GM19328 (cell line): ENCODE data around the gene EEF2K.
"Not testable (repeated sequence)": the region's sequence is repeated elsewhere in the genome, so short reads cannot be mapped to it uniquely, and the experiment has no call there.

Source experiments
- ATAC-seq: cut with Tn5 transposase; IDR thresholded peaks from one replicate; pipeline ENCODE4 v1.9.1; 2021; ENCODE audit warnings: mild to moderate bottlenecking, moderate library complexity; ENCODE audit not compliant: unreplicated experiment

The EEF2K gene

GRCh38 chr16:22189473-22190080, 16.5 kb upstream of the EEF2K start:
- ATAC-seq: no peak

GRCh38 chr16:22190081-22190775, 15.8 kb upstream of the EEF2K start:
- peak; percentile 51 for ATAC-seq

GRCh38 chr16:22190776-22191531, 15.1 kb upstream of the EEF2K start:
- peak; percentile 47 for ATAC-seq

- ATAC-seq: no peak
Measured at GRCh38 chr16:22191532-22192260, 14.4 kb upstream of the EEF2K start.

- no peak for ATAC-seq
Measured at GRCh38 chr16:22192261-22193062, 13.6 kb upstream of the EEF2K start.

GRCh38 chr16:22193063-22193411, 13.0 kb upstream of the EEF2K start:
- ATAC-seq: no peak

GRCh38 chr16:22194707-22195444, 11.2 kb upstream of the EEF2K start:
- ATAC-seq: no peak

GRCh38 chr16:22195445-22195694, 10.7 kb upstream of the EEF2K start:
- no peak for ATAC-seq

- no peak for ATAC-seq
Measured at GRCh38 chr16:22195695-22196558, 10.2 kb upstream of the EEF2K start.

- ATAC-seq: not testable (repeated sequence)
Measured at GRCh38 chr16:22196559-22197168, 9.4 kb upstream of the EEF2K start.

- ATAC-seq: no peak
Measured at GRCh38 chr16:22198547-22199293, 7.4 kb upstream of the EEF2K start.

- ATAC-seq: no peak
Measured at GRCh38 chr16:22202261-22202637, 3.8 kb upstream of the EEF2K start.

GRCh38 chr16:22203091-22203490, 3.0 kb upstream of the EEF2K start:
- no peak for ATAC-seq

- no peak for ATAC-seq
Measured at GRCh38 chr16:22204091-22204655, 1.9 kb upstream of the EEF2K start.

- no peak for ATAC-seq
Measured at GRCh38 chr16:22205577-22206012, 483 bp upstream of the EEF2K start.

- no peak for ATAC-seq
Measured at GRCh38 chr16:22206842-22207714, 1.0 kb downstream of the EEF2K start.
